ENCODE results near the gene IL12RB2.

The IL12RB2 gene

DNA sequence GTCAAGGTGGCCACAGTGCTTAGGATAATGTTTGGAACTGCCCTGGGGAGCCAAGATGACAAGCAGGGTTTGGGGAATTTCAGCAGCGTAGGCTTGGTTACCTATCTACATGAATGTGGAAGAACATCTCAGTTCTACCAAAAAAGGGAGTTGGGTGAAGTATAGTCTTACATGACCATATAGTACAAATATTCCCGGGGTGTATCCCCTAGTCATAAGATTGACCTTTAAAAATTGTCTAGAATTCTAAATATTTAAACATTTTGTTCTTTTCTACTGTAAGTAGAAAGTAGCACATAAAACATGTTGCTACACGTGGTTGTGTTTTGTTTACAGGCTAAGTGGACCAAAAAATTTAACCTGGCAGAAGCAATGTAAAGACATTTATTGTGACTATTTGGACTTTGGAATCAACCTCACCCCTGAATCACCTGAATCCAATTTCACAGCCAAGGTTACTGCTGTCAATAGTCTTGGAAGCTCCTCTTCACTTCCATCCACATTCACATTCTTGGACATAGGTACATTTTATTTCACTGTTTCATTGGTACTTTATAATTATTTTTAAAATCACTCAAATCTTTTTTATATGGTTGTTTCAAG lies 20.3 kb downstream of the IL12RB2 start:
- DNase-seq = no peak
- no peaks in the 10 kb centered on the region for H3K27me3 ChIP-seq
- no peaks in the 10 kb centered on the region for H3K9me3 ChIP-seq
- no peaks in the 10 kb centered on the region for H3K4me1 ChIP-seq
- TF ChIP-seq, protein P1, sequence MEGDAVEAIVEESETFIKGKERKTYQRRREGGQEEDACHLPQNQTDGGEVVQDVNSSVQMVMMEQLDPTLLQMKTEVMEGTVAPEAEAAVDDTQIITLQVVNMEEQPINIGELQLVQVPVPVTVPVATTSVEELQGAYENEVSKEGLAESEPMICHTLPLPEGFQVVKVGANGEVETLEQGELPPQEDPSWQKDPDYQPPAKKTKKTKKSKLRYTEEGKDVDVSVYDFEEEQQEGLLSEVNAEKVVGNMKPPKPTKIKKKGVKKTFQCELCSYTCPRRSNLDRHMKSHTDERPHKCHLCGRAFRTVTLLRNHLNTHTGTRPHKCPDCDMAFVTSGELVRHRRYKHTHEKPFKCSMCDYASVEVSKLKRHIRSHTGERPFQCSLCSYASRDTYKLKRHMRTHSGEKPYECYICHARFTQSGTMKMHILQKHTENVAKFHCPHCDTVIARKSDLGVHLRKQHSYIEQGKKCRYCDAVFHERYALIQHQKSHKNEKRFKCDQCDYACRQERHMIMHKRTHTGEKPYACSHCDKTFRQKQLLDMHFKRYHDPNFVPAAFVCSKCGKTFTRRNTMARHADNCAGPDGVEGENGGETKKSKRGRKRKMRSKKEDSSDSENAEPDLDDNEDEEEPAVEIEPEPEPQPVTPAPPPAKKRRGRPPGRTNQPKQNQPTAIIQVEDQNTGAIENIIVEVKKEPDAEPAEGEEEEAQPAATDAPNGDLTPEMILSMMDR (IDR thresholded peaks at IDR 0.05; ENCODE audit: low read depth, low read length) = no peak
- H3K4me3 ChIP-seq (ENCODE audit: low read depth, low read length) = no peak overlapping the region
- no peaks in the 10 kb centered on the region for H3K36me3 ChIP-seq

DNA sequence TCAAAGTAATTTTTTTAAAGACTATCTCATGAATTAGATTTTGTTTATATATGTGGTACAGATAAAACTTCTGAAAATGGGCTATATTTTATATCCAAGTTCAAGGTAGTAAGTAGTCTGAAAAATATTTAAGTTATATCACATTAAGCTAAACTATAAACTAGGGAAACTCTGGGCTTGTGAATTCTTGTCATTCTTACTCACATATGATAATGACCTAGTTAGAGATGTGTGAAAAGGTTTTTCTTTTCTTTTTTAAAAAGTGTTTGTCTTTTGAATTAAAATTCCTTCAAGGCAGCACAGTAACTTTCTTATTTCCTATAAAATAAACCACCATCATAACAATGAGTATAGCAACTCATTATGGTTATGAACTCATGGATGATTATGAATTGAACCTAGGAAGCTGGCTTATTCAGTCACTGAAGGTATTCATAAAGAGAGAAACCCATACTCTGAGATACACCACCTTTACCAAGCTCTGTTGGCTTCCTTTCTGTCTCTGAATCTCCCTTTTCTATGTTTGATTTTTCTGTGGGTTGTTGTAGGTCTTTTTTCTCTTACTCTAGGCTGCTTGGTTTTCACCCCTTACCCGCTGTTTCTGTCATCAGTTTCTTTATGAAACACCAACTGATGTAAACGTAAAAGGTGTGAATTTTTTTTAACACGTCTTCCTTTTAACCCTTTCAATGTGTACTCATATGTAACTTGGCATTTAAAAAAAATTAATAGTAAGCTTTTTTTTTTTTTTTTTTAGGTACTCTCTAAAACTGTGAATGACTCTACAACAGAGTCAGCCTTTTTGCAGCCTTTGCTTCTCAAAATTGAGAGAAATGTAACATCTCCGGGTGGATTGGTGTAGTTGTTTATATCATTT lies 25.2 kb downstream of the IL12RB2 start:
- no peaks in the 10 kb centered on the region for H3K4me1 ChIP-seq

DNA sequence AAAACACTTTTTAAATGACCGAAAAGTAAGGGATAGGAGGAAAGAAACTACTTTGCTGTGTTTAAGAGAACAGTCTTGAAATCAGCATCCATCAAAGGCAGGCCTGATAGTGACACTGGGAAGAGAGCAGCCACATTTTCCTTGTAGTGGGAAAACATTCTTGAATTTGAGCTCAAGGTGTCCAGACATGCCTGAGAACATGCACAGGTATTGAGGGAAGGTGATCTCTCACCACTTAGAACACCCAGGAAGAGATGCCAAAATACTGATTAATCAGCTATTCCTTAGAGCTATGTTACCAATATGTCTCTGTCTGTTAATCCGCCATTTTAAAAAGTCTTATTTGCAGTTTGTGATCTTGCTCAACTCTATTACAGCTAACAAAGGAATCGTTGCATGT lies 25.9 kb downstream of the IL12RB2 start:
- Histone ChIP-seq H3K36me3 (no peaks in the 10 kb centered on the region), H3K9me3 (no peaks in the 10 kb centered on the region), H3K4me3 (ENCODE audit: low read depth, low read length) (no peak overlapping the region), H3K4me1 (no peaks in the 10 kb centered on the region), H3K27me3 (no peaks in the 10 kb centered on the region)
- TF ChIP-seq, protein P1 (IDR thresholded peaks at IDR 0.05; ENCODE audit: low read depth, low read length) = no peak
- DNase-seq = no peak

More for the DNA sequence above, 25.2 kb downstream of the IL12RB2 start:
- no peaks in the 10 kb centered on the region for H3K27me3 ChIP-seq
- H3K4me3 ChIP-seq (ENCODE audit: low read depth, low read length) = no peak overlapping the region
- DNase-seq = no peak
- TF ChIP-seq, protein P1 (IDR thresholded peaks at IDR 0.05; ENCODE audit: low read depth, low read length) = no peak
- no peaks in the 10 kb centered on the region for H3K9me3 ChIP-seq
- H3K36me3 ChIP-seq = no peaks in the 10 kb centered on the region

DNA sequence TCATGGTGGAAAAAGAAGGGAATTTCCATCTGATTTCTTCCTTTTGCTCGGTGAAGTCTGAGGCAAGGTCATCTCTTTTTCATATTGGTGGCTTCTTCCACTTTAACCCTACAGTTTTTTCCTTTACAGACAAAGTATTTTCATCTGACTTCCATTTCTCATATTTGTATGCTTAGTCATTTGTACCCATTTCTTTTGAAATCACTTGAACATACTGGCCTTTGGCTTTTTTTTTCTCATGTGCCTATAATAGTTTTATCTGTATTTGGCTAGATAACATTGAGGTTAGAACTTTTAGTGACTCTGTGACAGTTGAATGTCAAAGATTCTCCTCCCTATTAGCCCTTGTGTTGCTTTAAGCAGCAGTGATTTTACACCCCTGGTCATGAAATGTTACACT lies 27.7 kb downstream of the IL12RB2 start:
- no peak for DNase-seq
- H3K27me3 ChIP-seq = no peaks in the 10 kb centered on the region
- TF ChIP-seq, protein P1 (IDR thresholded peaks at IDR 0.05; ENCODE audit: low read depth, low read length) = no peak
- no peak overlapping the region for H3K4me3 ChIP-seq (ENCODE audit: low read depth, low read length)
- no peaks in the 10 kb centered on the region for H3K9me3 ChIP-seq
- no peaks in the 10 kb centered on the region for H3K4me1 ChIP-seq
- H3K36me3 ChIP-seq = no peaks in the 10 kb centered on the region

DNA sequence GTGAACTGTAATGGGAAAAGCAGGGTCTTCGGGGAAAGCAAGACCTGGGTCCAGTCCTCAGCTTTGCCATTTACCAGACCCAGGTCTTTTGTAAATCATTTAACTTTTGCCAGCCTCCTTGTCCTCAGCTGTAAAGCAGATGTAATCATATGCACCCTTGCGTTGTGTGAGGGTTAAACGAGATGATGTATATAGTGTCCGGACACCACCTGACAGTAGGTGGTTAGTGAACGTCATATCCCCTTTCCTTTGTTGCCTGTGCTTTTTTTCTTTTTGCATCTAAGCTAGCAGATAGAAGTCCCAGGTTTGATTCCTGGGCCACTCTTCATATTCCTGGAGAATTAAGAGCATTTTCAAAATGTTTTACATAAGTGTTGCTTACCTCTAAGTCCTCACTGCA lies 28.5 kb downstream of the IL12RB2 start:
- H3K36me3 ChIP-seq = no peaks in the 10 kb centered on the region
- H3K9me3 ChIP-seq = no peaks in the 10 kb centered on the region
- DNase-seq = no peak
- no peaks in the 10 kb centered on the region for H3K4me1 ChIP-seq
- TF ChIP-seq, protein P1 (IDR thresholded peaks at IDR 0.05; ENCODE audit: low read depth, low read length) = no peak
- H3K4me3 ChIP-seq (ENCODE audit: low read depth, low read length) = no peak overlapping the region
- H3K27me3 ChIP-seq = no peaks in the 10 kb centered on the region

DNA sequence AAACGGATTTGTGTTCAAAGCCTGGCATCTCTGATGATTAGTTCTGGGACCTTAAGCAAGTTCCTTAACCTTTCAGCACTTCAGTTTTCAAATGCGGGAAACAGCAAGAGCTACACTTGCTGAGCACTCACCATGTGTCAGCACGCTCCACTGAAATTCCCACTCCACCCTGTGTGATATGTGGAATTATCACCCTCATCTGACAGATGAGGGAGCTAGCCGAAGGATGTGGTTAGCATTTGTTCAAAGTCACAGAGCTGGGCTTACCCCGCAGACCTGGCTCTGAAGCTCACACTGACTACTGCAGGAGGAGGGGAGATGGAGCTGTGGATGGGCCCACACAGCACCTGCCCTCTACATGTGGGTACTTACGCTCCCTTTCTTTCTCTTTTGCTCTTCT lies 29.1 kb downstream of the IL12RB2 start:
- no peak for DNase-seq
- Histone ChIP-seq H3K9me3 (no peaks in the 10 kb centered on the region), H3K4me1 (no peaks in the 10 kb centered on the region), H3K4me3 (ENCODE audit: low read depth, low read length) (no peak overlapping the region), H3K36me3 (no peaks in the 10 kb centered on the region), H3K27me3 (no peaks in the 10 kb centered on the region)
- TF ChIP-seq, protein P1 (IDR thresholded peaks at IDR 0.05; ENCODE audit: low read depth, low read length) = no peak

Measured in BE2C (cell line).